Measurements from ENCODE around the gene ALKBH1. TPM values are rescaled to one million over a fixed set of nuclear protein-coding genes. Genes with fewer than 3 reads are reported as not detected.
"Not testable (repeated sequence)": the region's sequence is repeated elsewhere in the genome, so short reads cannot be mapped to it uniquely, and the experiment has no call there.

The ALKBH1 gene
- total and polyA plus RNA-seq, 8 donors = 5.7 to 21.6 (median 10.2) TPM; not detected in 1

DNA sequence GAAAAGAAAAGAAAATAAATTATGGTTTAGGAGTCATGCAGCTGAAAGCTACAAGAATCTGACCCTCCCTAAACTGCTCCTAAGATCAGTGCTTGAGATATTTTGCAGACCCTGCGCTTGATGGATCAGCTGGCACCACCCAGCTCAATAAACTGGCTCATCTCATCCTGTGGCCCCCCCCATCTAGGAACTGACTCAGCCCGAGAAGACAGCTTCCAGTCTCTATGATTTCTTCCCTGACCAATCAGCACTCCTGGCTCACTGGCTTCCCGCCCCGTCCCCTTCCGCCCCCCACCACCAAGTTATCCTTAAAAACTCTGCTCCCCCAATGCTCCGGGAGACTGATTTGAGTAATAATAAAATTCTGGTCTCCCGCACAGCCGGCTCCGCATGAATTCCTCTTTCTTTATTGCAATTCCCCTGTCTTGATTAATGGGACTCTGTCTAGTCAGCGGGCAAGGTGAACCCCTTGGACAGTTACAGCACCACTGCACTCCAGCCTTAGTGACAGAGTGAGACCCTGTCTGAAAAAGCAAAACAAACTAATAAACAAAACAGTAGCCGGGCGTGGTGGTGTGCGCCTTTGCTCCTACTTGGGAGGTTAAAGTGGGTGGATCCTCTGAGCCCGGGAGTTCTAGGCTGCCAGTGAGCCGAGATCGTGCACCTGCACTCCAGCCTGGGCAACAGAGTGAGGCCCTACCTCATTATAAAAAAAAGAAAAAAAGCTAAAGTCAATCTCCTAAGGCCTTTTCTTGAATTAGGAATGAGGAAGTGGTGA, 66.9 kb downstream of the ALKBH1 start:
- intact Hi-C loops (cut with DNase I; ENCODE audit: low total_unique reads) = no loop called here
- peaks cover 0 to 3% (median 0%) of the 10 kb centered on the region in 4 donors for H3K9me3 ChIP-seq
- peak overlapping the region in 2 of 4 donors; percentile 40 to 48 for H3K4me3 ChIP-seq
- peaks cover 10 to 26% (median 14%) of the 10 kb centered on the region in 4 donors for H3K4me1 ChIP-seq
- H3K36me3 ChIP-seq = no peaks in the 10 kb centered on the region
- 67 to 78% (median 72%) methylated on average over 16 of the region's 16 CpGs for WGBS, 5 donors
- H3K27ac ChIP-seq = peak overlapping the region; percentile 64 to 88 (median 80)
- no peak for DNase-seq
- no peaks in the 10 kb centered on the region for H3K27me3 ChIP-seq
- no peak for TF ChIP-seq POLR2A (IDR thresholded peaks at IDR 0.05)
- TF ChIP-seq, protein P1, sequence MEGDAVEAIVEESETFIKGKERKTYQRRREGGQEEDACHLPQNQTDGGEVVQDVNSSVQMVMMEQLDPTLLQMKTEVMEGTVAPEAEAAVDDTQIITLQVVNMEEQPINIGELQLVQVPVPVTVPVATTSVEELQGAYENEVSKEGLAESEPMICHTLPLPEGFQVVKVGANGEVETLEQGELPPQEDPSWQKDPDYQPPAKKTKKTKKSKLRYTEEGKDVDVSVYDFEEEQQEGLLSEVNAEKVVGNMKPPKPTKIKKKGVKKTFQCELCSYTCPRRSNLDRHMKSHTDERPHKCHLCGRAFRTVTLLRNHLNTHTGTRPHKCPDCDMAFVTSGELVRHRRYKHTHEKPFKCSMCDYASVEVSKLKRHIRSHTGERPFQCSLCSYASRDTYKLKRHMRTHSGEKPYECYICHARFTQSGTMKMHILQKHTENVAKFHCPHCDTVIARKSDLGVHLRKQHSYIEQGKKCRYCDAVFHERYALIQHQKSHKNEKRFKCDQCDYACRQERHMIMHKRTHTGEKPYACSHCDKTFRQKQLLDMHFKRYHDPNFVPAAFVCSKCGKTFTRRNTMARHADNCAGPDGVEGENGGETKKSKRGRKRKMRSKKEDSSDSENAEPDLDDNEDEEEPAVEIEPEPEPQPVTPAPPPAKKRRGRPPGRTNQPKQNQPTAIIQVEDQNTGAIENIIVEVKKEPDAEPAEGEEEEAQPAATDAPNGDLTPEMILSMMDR (IDR thresholded peaks at IDR 0.05) = no peak
- TF ChIP-seq POLR2AphosphoS5 (IDR thresholded peaks at IDR 0.05) = no peak
- TF ChIP-seq EP300 (IDR thresholded peaks at IDR 0.05) = no peak

DNA sequence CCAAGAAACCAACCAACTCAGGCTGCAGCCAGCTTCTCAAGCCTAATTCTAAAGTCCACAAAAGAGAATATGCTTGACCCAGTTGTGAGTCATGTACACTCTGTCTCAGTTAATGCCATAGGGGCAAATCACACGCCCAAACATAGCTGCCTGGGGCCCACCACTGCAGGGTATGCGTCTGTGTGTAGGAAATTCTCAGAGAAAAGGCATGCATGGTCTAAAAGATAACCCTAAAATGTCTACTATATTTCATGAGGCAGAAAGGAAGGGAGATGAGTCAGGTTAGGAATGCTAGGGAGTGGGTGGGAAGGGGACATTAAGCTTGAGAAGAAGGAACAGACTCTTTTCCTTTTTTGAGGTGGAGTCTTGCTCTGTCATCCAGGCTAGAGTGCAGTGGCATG, 69.1 kb downstream of the ALKBH1 start:
- H3K4me1 ChIP-seq = peaks cover 8 to 26% (median 14%) of the 10 kb centered on the region in 4 donors
- H3K27ac ChIP-seq = peak overlapping the region in 2 of 5 donors; percentile 55 to 67
- DNase-seq = peak in 1 of 2 donors; percentile 55
- intact Hi-C loops (cut with DNase I; ENCODE audit: low total_unique reads) = no loop called here
- peaks cover 0 to 3% (median 1%) of the 10 kb centered on the region in 4 donors for H3K9me3 ChIP-seq
- no peaks in the 10 kb centered on the region for H3K27me3 ChIP-seq
- 37 to 54% (median 48%) methylated on average over 2 of the region's 2 CpGs for WGBS, 5 donors
- TF ChIP-seq POLR2AphosphoS5 (IDR thresholded peaks at IDR 0.05) = peak in 1 of 3 donors; percentile 32
- no peak for TF ChIP-seq EP300 (IDR thresholded peaks at IDR 0.05)
- no peak overlapping the region for H3K4me3 ChIP-seq
- no peaks in the 10 kb centered on the region for H3K36me3 ChIP-seq

GRCh38 chr14:77635869-77636268, 72.0 kb downstream of the ALKBH1 start:
- H3K27me3 ChIP-seq; intact Hi-C loops (cut with DNase I; ENCODE audit: low total_unique reads); H3K9me3 ChIP-seq; H3K4me1 ChIP-seq; DNase-seq; H3K36me3 ChIP-seq; H3K27ac ChIP-seq; H3K4me3 ChIP-seq: not testable (repeated sequence)
- 67 to 84% (median 81%) methylated on average over 4 of the region's 4 CpGs for WGBS, 5 donors

DNA sequence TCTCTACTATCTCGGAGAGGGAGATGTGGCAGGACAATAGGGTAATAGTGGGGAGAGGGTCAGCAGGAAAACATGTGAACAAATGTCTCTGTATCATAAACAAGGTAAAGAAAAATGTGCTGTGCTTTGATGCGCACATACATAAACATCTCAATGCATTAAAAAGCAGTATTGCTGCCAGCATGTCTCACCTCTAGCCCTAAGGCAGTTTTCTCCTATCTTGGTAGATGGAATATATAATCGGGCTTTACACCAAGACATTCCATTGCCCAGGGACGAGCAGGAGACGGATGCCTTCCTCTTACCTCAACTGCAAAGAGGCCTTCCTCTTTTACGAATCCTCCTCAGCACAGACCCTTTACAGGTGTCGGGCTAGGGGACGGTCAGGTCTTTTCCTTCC, 72.4 kb downstream of the ALKBH1 start:
- H3K4me1 ChIP-seq; intact Hi-C loops (cut with DNase I; ENCODE audit: low total_unique reads); DNase-seq; H3K36me3 ChIP-seq; H3K27me3 ChIP-seq; H3K27ac ChIP-seq; H3K9me3 ChIP-seq; H3K4me3 ChIP-seq: not testable (repeated sequence)
- 77 to 87% (median 82%) methylated on average over 8 of the region's 8 CpGs for WGBS, 5 donors

GRCh38 chr14:77630111-77630510, 77.7 kb downstream of the ALKBH1 start:
- Histone ChIP-seq H3K4me3 (no peak overlapping the region), H3K9me3 (peaks cover 0 to 3% (median 0%) of the 10 kb centered on the region in 4 donors), H3K27ac (no peak overlapping the region), H3K4me1 (no peaks in the 10 kb centered on the region), H3K27me3 (no peaks in the 10 kb centered on the region), H3K36me3 (no peaks in the 10 kb centered on the region)
- DNase-seq = no peak
- 50 to 95% (median 92%) methylated on average over 2 of the region's 2 CpGs for WGBS, 5 donors
- intact Hi-C loops (cut with DNase I; ENCODE audit: low total_unique reads) = no loop called here
- no peak for TF ChIP-seq POLR2AphosphoS5 (IDR thresholded peaks at IDR 0.05)
- no peak for TF ChIP-seq EP300 (IDR thresholded peaks at IDR 0.05)
- TF ChIP-seq, protein P1 (IDR thresholded peaks at IDR 0.05) = no peak
- no peak for TF ChIP-seq POLR2A (IDR thresholded peaks at IDR 0.05)

GRCh38 chr14:77625360-77625759, 82.5 kb downstream of the ALKBH1 start:
- no peaks in the 10 kb centered on the region for H3K9me3 ChIP-seq
- H3K4me1 ChIP-seq = peaks cover 3 to 9% (median 5%) of the 10 kb centered on the region in 4 donors
- 73 to 88% (median 79%) methylated on average over 3 of the region's 3 CpGs for WGBS, 5 donors
- DNase-seq = no peak
- H3K4me3 ChIP-seq = no peak overlapping the region
- no peak overlapping the region for H3K27ac ChIP-seq
- no peaks in the 10 kb centered on the region for H3K36me3 ChIP-seq
- no peaks in the 10 kb centered on the region for H3K27me3 ChIP-seq
- TF ChIP-seq EP300 (IDR thresholded peaks at IDR 0.05) (no peak), POLR2AphosphoS5 (IDR thresholded peaks at IDR 0.05) (no peak), POLR2A (IDR thresholded peaks at IDR 0.05) (no peak)
- TF ChIP-seq, protein P1 (IDR thresholded peaks at IDR 0.05) = no peak
- intact Hi-C loops (cut with DNase I; ENCODE audit: low total_unique reads) = no loop called here
